ENCODE results near the gene ONECUT3. TPM values are rescaled to one million over a fixed set of nuclear protein-coding genes. Genes with fewer than 3 reads are reported as not detected.

ONECUT3 gene
- total and polyA plus RNA-seq, 9 of the 15 experiments (the other 6 are each of a cell fraction or from before 2014, with no cell fraction given): not detected

- no peak for TF ChIP-seq SRSF1 (IDR thresholded peaks at IDR 0.05; ENCODE audit: low read depth, low read length)
- TF ChIP-seq, protein P1, sequence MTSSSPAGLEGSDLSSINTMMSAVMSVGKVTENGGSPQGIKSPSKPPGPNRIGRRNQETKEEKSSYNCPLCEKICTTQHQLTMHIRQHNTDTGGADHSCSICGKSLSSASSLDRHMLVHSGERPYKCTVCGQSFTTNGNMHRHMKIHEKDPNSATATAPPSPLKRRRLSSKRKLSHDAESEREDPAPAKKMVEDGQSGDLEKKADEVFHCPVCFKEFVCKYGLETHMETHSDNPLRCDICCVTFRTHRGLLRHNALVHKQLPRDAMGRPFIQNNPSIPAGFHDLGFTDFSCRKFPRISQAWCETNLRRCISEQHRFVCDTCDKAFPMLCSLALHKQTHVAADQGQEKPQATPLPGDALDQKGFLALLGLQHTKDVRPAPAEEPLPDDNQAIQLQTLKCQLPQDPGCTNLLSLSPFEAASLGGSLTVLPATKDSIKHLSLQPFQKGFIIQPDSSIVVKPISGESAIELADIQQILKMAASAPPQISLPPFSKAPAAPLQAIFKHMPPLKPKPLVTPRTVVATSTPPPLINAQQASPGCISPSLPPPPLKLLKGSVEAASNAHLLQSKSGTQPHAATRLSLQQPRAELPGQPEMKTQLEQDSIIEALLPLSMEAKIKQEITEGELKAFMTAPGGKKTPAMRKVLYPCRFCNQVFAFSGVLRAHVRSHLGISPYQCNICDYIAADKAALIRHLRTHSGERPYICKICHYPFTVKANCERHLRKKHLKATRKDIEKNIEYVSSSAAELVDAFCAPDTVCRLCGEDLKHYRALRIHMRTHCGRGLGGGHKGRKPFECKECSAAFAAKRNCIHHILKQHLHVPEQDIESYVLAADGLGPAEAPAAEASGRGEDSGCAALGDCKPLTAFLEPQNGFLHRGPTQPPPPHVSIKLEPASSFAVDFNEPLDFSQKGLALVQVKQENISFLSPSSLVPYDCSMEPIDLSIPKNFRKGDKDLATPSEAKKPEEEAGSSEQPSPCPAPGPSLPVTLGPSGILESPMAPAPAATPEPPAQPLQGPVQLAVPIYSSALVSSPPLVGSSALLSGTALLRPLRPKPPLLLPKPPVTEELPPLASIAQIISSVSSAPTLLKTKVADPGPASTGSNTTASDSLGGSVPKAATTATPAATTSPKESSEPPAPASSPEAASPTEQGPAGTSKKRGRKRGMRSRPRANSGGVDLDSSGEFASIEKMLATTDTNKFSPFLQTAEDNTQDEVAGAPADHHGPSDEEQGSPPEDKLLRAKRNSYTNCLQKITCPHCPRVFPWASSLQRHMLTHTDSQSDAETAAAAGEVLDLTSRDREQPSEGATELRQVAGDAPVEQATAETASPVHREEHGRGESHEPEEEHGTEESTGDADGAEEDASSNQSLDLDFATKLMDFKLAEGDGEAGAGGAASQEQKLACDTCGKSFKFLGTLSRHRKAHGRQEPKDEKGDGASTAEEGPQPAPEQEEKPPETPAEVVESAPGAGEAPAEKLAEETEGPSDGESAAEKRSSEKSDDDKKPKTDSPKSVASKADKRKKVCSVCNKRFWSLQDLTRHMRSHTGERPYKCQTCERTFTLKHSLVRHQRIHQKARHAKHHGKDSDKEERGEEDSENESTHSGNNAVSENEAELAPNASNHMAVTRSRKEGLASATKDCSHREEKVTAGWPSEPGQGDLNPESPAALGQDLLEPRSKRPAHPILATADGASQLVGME (CRISPR knock-in tag; IDR thresholded peaks at IDR 0.05): no peak
- no peak for TF ChIP-seq ZNF133 (CRISPR knock-in tag; IDR thresholded peaks at IDR 0.05)
- TF ChIP-seq NFXL1 (CRISPR knock-in tag; IDR thresholded peaks at IDR 0.05): no peak
- TF ChIP-seq BMI1 (IDR thresholded peaks at IDR 0.05; ENCODE audit: low read length): no peak
- TF ChIP-seq SMARCB1 (IDR thresholded peaks at IDR 0.05; ENCODE audit: insufficient read length, low read depth): no peak
- no peak for TF ChIP-seq SMAD1 (IDR thresholded peaks at IDR 0.05; ENCODE audit: low read depth, low read length, partially characterized antibody)
- TF ChIP-seq, protein P2, sequence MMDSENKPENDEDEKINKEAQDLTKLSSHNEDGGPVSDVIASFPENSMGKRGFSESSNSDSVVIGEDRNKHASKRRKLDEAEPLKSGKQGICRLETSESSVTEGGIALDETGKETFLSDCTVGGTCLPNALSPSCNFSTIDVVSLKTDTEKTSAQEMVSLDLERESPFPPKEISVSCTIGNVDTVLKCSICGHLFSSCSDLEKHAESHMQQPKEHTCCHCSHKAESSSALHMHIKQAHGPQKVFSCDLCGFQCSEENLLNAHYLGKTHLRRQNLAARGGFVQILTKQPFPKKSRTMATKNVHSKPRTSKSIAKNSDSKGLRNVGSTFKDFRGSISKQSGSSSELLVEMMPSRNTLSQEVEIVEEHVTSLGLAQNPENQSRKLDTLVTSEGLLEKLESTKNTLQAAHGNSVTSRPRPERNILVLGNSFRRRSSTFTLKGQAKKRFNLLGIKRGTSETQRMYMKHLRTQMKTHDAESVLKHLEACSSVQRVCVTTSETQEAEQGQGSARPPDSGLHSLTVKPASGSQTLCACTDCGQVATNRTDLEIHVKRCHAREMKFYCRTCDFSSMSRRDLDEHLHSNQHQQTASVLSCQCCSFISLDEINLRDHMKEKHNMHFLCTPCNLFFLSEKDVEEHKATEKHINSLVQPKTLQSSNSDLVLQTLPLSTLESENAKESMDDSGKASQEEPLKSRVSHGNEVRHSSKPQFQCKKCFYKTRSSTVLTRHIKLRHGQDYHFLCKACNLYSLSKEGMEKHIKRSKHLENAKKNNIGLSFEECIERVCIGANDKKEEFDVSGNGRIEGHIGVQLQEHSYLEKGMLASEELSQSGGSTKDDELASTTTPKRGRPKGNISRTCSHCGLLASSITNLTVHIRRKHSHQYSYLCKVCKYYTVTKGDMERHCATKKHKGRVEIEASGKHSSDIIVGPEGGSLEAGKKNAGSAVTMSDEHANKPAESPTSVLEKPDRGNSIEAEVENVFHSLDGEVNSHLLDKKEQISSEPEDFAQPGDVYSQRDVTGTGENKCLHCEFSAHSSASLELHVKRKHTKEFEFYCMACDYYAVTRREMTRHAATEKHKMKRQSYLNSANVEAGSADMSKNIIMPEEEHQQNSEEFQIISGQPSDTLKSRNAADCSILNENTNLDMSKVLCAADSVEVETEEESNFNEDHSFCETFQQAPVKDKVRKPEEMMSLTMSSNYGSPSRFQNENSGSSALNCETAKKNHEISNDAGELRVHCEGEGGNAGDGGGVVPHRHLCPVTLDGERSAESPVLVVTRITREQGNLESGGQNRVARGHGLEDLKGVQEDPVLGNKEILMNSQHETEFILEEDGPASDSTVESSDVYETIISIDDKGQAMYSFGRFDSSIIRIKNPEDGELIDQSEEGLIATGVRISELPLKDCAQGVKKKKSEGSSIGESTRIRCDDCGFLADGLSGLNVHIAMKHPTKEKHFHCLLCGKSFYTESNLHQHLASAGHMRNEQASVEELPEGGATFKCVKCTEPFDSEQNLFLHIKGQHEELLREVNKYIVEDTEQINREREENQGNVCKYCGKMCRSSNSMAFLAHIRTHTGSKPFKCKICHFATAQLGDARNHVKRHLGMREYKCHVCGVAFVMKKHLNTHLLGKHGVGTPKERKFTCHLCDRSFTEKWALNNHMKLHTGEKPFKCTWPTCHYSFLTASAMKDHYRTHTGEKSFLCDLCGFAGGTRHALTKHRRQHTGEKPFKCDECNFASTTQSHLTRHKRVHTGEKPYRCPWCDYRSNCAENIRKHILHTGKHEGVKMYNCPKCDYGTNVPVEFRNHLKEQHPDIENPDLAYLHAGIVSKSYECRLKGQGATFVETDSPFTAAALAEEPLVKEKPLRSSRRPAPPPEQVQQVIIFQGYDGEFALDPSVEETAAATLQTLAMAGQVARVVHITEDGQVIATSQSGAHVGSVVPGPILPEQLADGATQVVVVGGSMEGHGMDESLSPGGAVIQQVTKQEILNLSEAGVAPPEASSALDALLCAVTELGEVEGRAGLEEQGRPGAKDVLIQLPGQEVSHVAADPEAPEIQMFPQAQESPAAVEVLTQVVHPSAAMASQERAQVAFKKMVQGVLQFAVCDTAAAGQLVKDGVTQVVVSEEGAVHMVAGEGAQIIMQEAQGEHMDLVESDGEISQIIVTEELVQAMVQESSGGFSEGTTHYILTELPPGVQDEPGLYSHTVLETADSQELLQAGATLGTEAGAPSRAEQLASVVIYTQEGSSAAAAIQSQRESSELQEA (IDR thresholded peaks at IDR 0.05; ENCODE audit: low read depth): no peak
- TF ChIP-seq, protein P3, sequence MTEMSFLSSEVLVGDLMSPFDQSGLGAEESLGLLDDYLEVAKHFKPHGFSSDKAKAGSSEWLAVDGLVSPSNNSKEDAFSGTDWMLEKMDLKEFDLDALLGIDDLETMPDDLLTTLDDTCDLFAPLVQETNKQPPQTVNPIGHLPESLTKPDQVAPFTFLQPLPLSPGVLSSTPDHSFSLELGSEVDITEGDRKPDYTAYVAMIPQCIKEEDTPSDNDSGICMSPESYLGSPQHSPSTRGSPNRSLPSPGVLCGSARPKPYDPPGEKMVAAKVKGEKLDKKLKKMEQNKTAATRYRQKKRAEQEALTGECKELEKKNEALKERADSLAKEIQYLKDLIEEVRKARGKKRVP (CRISPR knock-in tag; IDR thresholded peaks at IDR 0.05): no peak
- no peak for TF ChIP-seq ZNF644 (tag; IDR thresholded peaks at IDR 0.05; ENCODE audit: low read depth)
- TF ChIP-seq HCFC1 (IDR thresholded peaks at IDR 0.05; ENCODE audit: low read depth, low read length): no peak
- no peak for TF ChIP-seq ZNF347 (CRISPR knock-in tag; IDR thresholded peaks at IDR 0.05; ENCODE audit: low read depth)
- TF ChIP-seq FOXP1 (CRISPR knock-in tag; IDR thresholded peaks at IDR 0.05): no peak
- no peak for TF ChIP-seq TCF3 (CRISPR knock-in tag; IDR thresholded peaks at IDR 0.05)
Measured at GRCh38 chr19:1825909-1826556, 72.7 kb downstream of the ONECUT3 start (continued).
